ENCODE results near the gene SUN5.

DNA sequence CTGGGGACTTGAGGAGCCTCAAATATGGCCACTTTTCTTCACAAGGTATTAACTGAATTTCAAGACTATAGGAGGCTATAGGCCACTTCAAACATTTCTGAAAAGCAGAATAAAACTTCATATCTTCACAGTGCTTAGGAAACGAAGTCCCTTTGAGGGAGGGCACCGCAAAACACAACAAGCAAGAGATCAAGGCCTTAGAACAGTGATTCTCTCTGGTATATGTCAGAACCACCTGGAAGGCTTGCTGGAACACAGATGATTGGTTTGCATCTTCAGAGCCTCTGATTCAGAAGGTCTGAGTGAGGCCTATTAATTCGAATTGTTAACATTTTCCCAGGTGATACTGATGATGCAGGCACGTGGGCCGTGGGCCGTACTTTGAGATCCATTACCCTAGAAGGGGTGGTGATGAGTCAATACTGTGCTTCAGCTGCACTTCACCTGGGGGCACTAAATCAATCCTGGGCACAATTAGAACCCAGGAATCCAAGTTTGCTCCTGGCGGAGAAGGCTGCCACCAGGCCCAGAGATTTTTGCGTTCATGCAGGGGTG, 10.7 kb downstream of the SUN5 start:
- TF ChIP-seq, protein P1, sequence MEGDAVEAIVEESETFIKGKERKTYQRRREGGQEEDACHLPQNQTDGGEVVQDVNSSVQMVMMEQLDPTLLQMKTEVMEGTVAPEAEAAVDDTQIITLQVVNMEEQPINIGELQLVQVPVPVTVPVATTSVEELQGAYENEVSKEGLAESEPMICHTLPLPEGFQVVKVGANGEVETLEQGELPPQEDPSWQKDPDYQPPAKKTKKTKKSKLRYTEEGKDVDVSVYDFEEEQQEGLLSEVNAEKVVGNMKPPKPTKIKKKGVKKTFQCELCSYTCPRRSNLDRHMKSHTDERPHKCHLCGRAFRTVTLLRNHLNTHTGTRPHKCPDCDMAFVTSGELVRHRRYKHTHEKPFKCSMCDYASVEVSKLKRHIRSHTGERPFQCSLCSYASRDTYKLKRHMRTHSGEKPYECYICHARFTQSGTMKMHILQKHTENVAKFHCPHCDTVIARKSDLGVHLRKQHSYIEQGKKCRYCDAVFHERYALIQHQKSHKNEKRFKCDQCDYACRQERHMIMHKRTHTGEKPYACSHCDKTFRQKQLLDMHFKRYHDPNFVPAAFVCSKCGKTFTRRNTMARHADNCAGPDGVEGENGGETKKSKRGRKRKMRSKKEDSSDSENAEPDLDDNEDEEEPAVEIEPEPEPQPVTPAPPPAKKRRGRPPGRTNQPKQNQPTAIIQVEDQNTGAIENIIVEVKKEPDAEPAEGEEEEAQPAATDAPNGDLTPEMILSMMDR (IDR thresholded peaks at IDR 0.05; ENCODE audit: extremely low read depth in 1 of 2, insufficient read depth in 1 of 2, low read depth in 1 of 2, low read length in 2 of 2), result no peak
- TF ChIP-seq EZH2 (IDR thresholded peaks at IDR 0.05; ENCODE audit: borderline replicate concordance, low read depth, low read length, severe bottlenecking), result no peak
- TF ChIP-seq POLR2A (IDR thresholded peaks at IDR 0.05; ENCODE audit: low read depth, low read length), result no peak
- TF ChIP-seq FOS (IDR thresholded peaks at IDR 0.05; ENCODE audit: borderline replicate concordance, insufficient read depth, low read length), result no peak
- TF ChIP-seq MYC (IDR thresholded peaks at IDR 0.05; ENCODE audit: low read depth, low read length), result no peak
- no peak for TF ChIP-seq POLR2AphosphoS5 (IDR thresholded peaks at IDR 0.05; ENCODE audit: insufficient read depth, low read depth, low read length)
- TF ChIP-seq GATA2 (IDR thresholded peaks at IDR 0.05; ENCODE audit: insufficient read depth, insufficient read length, low read depth, low read length), result no peak
